ENCODE measurements around the gene DPYSL4.
A peak's percentile ranks its signal among the peaks of the same experiment; 100 is the strongest.
"Not testable (repeated sequence)": the region's sequence is repeated elsewhere in the genome, so short reads cannot be mapped to it uniquely, and the experiment has no call there.

Gene DPYSL4

DNA sequence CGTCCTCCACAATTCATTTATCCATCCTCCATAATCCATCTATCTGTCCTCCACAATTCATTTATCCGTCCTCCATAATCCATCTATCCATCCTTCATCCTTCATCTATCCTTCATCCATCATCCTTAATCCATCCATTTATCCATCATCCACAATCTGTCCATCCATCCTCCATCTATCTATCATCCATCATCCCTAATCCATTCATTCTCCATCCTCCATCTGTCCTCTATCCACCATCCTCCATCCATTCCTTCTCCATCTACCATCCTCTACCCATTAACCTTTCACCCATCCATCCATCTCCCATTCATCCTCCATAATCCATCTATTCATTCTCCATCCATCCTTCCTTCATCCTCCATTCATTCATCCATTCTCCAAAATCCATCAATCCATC is 36.0 kb upstream of the DPYSL4 start:
- no peak for DNase-seq

DNA sequence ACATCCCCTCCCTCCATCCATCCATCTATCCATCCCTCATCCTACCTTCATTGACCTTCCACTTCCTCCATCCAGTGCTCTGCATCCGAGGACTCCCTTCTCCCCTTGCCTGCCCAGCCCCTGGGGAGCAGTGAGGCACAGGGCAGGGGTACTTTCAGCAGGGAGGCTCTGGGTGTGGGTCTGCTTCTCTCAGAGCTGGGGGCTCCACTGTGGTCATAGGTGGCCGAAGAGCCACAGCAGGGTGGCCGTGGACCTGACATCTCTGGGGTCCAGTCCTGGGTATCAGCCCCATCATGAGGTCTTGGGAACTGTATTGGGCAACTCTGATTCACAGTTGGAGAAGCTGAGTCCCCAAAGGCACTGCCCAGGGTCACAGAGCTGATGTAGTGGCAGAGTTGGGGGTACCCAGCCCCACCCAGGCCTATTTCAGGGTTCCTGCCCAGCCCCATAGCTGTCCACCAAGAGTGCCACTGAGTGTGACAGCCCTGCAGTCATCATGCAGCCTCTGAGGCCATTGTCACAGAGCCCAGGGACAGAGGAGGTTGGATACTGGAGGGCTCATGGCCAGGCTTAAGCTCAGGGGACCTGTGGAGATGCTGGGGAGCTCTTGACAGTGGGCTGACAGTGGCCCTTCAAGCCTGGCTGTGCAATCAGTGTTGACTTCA is 35.3 kb upstream of the DPYSL4 start:
- no peak for DNase-seq

DNA sequence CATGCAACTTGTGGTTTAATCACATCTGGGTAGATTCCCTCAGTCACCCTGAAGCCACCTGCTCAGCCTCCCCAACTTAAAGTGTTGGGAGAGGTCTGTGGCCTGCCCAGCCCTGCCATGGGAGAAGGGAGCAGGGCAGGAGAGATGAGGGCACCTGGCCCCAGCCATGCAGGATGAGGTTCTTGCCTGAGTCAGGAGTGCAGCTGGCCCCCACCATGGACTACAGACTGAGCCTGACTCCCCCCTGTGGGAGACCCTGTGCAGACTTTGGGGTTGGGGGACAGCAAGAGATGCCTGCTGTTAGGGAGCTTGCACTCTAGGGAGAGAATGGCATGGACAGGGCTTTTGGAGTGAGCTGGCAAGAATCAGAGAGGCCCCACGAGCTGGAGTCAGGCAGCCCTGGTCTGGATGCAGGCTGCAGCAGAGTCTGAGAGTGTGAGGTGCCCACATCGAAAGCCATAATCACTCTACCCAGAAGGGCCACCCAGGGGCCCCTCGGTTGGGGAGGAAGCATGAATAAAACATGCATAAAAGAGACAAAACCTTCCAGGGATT is 34.7 kb upstream of the DPYSL4 start:
- no peak for DNase-seq

DNA sequence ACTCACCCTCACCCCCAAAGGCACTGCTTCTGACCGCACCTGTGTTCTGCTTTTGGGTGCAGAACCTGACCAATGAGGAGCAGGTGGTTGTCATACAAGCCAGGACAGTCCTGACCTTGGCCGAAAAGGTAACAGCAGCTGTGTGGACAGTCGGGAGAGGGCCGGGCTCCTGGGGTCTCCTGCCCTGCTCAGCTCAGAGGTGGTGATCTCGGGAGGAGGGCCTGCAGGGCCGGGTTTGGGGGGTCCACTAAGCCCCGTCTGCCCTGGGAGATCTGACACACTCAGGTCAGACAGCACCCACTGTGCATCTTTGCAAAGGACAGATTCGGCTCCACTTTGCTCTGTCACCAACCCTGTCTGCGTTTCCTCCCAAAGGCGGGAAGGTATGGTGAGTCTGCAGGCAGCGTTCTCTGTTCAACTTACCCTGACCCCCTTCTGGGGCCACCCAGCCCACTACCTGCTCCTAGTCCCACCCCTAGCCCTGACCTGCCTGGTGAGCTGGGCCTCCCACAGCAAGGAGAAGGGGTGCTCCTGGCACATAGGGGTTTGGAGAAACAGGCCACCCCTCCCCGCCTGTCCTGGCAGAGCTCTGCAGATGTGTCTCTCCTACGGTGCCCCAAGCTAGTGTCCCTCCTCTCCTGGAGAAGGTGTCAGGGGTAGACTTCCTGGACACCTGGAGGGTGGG is 33.7 kb upstream of the DPYSL4 start:
- no peak for DNase-seq

DNA sequence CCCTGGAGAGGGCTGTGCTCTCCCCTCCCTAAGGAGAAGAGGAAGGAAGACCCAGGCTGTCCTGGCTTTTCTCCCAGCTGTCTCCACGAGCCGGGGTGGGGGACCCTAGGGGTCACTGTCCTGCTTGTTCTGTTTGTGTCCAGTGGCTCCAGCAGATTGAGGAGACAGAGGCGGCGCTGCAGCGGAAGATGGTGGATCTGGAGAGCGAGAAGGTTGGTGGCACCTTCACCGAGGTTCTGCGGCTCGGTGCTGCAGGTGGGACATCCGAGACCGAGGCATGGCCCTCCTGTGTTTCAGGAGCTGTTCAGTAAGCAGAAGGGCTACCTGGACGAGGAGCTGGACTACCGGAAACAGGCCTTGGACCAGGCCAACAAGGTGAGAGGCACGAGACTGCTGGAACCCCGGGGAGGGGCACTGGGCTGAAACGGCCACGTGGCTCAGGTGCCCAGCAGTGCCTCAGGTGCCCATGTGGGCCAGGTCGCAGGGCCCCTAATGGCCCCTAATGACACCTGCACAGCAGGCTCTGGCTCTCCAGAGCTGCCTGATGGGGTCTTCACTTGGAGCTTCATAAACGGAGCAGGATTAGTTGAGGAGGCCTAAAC is 33.0 kb upstream of the DPYSL4 start:
- DNase-seq: no peak

DNA sequence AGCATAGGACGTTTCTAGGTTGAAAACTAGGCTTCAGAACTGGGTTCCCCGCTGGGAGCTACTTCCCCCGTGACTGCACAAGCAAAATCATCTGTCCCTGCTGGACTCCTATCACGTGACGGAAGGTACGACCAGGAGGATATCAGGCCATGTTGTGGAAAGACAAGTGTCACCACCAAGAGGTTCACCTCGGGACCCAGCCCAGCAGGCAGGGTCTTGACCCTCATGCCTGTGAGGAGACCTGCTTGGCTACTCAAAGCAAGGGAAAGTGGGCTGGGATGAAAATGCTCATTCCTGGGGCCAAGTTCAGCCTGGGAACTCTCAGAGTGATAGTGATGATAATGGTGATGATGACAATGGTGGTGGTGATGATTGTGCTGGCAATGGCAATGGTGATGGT is 32.3 kb upstream of the DPYSL4 start:
- DNase-seq: no peak

DNA sequence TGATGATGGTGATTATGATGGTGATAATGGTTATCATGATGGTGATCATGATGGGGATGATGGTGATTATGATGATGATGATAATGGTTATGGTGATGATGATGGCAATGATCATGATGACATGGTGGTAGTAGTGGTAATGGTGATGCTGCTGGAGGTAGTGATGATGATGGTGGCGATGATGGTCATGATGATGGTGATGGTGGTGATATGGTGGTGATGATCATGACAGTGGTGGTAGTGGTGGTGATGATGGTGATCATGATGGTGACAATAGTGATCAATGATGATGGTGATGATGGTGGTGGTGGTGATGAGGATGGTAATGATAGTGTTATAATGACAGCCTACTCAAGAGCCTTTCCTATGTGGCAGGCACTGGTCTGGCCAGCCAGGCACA is 31.8 kb upstream of the DPYSL4 start:
- DNase-seq: no peak

DNA sequence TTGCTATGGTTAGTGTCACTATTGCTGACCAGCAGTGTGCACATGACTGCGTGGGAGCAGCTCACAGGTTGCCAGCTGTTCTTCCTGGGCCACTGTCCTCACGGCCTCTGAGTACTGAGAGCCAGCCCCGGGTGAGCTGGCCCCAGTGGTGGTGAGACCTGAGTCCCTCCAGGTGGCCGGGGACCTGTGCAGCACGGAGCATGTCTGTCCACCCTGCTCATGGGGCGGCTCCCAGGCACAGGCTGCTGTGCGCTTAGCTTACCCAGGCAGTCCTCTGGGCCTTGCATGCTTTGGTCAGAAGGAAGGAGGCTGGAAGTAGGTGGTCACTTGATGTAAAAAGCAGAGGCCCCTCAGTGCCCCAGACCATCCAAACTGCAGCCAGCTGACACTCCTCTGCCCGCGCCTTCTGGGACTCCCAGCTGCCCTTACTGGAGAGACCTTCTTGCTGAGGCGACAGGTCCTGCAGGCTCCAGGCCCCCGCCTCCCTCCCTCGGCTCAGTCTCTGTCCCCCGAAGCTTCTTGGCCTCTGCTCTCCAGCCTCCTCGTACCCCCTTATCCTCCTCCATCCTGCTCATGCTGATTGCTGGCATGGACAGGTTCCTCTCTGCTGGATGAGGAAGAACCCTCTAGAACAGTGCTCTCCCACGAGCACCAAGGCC is 30.9 kb upstream of the DPYSL4 start:
- no peak for DNase-seq

DNA sequence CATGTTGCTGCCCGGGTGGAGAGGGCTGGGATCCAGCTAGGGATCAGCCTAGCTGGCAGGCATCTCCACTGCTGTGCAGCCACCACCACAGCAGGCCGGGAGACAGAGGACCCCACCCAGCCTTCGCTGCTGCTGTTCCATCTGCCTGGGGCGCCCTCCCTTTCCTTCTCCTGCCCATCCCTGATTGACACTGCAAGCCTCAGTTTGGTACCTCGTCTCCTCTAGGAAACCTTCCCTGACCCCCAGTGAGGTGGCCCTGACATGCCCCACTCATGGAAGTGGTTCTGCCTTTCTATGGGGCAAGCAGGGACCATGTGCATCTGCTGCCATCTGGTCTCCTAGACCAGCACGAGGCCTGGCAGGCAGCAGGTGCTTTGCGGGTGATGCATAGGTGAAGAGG is 30.4 kb upstream of the DPYSL4 start:
- no peak for DNase-seq

DNA sequence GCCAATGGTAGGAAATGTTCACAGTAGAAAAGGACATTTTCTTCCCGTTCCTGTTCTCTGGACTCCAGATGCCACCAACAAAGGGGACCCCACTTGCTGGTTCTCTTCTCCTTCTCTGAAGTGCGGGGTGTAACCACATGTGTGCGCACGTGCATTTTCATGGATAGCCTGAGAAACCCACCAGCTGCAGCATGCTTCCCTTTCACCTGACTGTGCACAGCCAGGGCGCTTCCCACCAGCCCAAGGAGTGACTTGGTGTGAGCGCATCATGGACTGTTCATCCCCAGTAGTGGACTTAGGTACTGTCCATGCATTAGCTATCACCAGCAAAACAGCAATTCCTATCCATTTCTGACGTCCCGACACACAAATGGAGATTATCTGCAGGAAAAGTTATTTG is 29.6 kb upstream of the DPYSL4 start:
- no peak for DNase-seq

DNA sequence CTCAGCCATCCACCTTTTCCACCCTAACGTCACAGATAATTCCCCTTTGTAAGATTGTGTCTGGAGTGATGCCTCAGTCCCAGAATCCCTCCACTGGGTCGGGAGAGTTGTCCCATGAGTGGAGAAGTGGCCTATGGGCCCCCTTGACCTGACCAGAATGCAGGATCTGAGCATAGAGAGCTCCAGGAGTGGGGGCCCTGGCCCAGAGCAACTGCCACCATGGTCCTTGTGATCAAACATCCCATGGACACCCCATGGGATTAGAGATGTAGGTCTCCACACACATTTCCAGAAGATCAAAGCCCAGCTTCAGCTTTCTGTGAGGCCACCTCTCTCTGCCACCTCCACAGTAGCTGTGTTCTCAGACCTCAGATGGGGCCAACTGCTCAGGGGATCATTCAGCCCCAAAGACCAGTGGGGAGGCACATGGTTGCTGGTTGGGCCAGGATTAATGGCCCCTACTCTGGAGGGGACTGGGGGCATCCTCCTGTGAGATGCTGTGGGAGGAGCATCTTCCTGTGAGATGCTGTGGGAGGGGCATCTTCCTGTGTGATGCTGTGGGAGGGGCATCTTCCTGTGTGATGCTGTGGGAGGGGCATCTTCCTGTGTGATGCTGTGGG is 28.5 kb upstream of the DPYSL4 start:
- peak; percentile 72 for DNase-seq

DNA sequence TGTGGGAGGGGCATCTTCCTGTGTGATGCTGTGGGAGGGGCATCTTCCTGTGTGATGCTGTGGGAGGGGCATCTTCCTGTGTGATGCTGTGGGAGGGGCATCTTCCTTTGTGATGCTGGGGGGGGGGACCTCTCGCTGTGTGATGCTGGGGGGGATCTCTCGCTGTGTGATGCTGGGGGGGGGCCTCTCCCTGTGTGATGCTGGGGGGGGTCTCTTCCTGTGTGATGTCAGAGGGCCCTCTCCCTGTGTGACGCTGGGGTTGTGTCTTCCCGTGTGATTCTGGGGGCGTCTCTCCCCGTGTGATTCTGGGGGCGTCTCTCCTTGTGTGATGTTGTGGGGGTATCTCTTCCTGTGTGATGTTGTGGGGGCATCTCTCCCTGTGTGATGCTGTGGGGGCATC is 27.9 kb upstream of the DPYSL4 start:
- peak; percentile 73 for DNase-seq

DNA sequence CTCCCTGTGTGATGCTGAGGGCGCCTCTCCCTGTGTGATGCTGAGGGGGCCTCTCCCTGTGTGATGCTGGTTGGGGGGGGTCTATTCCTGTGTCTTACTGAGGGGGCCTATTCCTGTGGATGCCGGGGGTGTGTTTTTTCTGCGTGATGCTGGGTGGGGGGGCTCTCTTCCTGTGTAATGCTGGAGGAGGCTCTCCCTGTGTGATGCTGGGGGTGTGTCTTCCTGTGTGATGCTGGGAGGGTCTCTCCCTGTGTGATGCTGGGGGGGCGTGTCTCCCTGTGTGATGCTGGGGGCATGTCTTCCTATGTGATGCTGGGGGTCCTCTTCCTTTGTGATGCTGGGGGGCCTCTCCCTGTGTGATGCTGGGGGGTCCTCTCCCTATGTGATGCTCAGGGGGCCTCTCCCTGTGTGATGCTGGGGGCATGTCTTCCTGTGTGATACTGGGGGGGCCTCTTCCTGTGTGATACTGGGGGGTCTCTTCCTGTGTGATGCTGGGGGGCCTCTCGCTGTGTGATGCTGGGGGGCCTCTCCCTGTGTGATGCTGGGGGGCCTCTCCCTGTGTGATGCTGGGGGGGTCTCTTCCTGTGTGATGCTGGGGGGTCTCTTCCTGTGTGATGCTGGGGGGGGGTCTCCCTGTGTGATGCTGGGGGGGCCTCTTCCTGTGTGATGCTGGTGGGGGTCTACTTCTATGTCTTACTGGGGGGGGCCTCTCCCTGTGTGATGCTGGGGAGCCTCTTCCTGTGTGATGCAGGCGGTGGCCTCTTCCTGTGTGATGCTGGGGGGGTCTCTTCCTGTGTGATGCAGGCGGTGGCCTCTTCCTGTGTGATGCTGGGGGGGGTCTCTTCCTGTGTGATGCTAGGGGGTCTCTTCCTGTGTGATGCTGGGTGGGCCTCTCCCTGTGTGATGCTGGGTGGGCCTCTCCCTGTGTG is 27.2 kb upstream of the DPYSL4 start:
- DNase-seq: peak; percentile 75

DNA sequence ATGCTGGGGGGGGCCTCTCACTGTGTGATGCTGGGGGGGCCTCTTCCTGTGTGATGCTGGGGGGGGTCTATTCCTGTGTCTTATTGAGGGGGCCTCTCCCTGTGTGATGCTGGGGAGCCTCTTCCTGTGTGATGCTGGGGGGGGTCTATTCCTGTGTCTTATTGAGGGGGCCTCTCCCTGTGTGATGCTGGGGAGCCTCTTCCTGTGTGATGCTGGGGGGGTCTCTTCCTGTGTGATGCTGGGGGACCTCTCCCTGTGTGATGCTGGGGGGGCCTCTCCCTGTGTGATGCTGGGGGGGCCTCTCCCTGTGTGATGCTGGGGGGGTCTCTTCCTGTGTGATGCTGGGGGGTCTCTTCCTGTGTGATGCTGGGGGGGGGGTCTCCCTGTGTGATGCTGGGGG is 26.5 kb upstream of the DPYSL4 start:
- DNase-seq: not testable (repeated sequence)

DNA sequence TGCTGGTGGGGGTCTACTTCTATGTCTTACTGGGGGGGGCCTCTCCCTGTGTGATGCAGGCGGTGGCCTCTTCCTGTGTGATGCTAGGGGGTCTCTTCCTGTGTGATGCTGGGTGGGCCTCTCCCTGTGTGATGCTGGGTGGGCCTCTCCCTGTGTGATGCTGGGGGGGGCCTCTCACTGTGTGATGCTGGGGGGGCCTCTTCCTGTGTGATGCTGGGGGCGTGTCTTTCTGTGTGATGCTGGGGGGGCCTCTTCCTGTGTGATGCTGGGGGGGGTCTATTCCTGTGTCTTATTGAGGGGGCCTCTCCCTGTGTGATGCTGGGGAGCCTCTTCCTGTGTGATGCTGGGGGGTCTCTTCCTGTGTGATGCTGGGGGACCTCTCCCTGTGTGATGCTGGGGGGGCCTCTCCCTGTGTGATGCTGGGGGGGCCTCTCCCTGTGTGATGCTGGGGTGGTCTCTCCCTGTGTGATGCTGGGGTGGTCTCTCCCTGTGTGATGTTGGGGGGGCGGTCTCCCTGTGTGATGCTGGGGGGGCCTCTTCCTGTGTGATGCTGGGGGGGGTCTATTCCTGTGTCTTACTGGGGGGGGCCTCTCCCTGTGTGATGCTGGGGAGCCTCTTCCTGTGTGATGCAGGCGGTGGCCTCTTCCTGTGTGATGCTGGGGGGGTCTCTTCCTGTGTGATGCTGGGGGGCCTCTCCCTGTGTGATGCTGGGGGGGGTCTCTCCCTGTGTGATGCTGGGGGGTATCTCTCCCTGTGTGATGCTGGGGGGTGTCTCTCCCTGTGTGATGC is 25.7 kb upstream of the DPYSL4 start:
- DNase-seq: peak; percentile 45

DNA sequence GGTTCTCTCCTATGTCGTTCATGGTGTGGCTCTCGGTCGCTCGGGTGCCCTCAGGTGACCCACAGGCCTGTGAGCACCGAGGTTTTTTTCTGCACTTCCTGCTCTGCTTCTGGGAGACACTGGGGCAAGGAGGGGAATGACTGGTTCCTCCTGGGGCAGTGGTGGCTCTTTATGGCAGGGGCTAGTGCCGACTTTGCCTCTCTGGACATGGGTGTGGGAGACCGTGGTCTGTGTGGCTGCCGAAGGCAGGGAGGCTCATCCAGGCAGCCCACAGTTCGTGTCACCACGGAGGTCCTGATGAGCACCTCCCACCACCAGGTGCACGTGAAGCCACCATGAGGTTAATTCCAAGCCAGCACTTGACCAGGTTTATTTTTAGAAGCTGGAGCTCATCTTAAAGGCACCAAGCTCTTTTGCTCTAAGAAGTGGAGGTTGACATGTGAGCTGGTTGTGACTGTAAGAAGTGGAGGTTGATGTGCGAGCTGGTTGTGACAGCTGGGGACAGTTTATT is 24.7 kb upstream of the DPYSL4 start:
- peak; percentile 26 for DNase-seq

DNA sequence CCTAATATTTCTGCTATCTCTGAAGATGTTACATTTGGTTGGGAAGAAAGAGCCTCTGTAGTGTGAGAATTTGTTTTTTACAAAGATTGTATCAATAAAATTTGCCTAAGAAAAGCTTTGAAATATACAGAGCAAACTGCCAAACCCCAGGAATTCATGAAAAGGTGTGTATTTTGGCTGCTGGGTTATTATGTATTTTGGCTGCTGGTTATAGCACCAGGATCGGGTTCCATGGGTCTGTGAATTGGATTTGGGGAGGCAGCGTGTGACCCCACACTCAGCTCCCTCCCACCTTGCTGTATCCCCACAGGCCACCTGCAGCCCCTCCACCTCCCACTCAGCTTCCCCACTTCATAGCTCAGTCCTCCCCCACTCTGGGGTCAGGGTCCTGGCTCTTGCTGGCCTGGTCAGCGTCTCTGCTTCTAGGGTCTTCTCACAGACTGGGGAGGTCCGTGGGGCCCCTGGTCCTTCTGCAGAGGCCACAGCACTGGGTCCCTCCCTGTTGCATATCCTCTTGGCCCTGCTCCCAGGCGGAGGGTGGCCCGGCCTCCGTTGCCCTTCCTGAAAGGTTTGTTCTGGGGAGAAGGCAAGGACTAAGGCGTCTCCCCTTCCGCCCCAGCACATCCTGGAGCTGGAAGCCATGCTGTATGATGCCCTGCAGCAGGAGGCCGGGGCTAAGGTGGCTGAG is 24.0 kb upstream of the DPYSL4 start:
- DNase-seq: no peak

DNA sequence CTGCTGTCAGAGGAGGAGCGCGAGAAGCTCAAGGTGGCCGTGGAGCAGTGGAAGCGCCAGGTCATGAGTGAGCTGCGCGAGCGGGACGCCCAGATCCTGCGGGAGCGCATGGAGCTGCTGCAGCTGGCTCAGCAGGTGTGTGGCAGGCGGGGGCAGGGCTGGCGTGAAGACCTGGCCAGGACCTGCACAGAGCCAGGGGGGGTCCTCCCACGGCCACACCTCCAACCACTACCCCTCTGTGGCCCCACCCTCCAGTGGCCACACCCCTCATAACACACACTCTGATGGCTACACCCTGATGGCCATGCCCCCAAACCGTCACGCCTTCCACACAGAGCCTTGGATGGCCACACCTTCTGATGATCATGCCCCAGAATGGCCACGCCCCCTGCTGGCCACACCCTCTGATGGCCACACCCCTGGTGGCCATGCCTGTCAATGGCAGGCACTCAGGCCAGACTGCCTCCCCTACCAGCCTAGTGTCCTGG is 23.4 kb upstream of the DPYSL4 start:
- peak; percentile 37 for DNase-seq

DNA sequence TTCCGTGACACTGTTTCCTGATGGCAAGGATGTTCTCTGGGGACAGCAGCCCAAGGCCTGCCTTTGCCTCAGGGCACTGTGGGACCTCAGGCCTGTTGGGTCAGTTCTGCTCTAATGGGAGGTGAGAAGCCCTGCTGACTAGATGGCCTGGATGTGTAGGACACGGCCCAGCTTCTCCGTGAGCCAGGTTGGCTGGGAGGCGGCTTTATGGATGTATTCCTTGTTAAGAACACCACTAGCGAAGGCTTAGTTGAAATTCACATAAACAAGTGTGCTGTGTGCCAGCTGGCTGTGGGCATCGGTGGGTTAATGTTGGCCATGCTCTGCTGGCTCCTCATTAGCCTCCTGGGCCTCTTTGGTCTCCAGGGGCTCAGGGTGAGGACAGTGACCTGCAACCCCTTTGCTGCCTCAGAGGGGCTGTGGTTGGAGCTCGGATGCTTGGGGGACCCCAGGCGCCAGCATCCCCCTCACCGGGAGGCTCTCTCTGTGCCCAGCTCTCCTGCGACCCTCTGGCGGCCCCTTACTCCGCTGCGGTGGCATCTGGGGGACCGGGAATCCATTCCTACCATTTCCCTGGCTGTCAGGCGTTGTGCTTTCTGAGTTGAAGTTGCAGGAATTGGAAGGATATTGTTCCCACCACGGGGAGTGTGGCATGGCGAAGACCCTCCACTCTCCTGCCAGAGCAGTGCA is 22.8 kb upstream of the DPYSL4 start:
- no peak for DNase-seq
